HL-60/S4 treated with phorbol 12-myristate 13-acetate at 8.2 ng/mL for 4 days and 3 days (cell line): Measurements from ENCODE around the gene FAM124B.
"Not testable (repeated sequence)": the region's sequence is repeated elsewhere in the genome, so short reads cannot be mapped to it uniquely, and the experiment has no call there.

Experiments used
- in situ Hi-C: fragments of 300-500 bp; cut with MboI; formaldehyde crosslinking; loops from 2 replicates; pipeline ENCODE4 v1.15.0; 2022; ENCODE audit warnings: low sequenced_read_pairs

FAM124B gene

GRCh38 chr2:224416656-224417360 is 14.9 kb upstream of the FAM124B start:
- in situ Hi-C loops = no loop called here

GRCh38 chr2:224413381-224413780 is 11.5 kb upstream of the FAM124B start:
- in situ Hi-C loops = no loop called here

- in situ Hi-C loops = no loop called here
Observed at GRCh38 chr2:224412141-224413015, 10.5 kb upstream of the FAM124B start.

GRCh38 chr2:224410946-224411561 is 9.1 kb upstream of the FAM124B start:
- in situ Hi-C loops = no loop called here

GRCh38 chr2:224408676-224409075 is 6.8 kb upstream of the FAM124B start:
- in situ Hi-C loops = no loop called here

- in situ Hi-C loops = no loop called here
Observed at GRCh38 chr2:224407241-224407701, 5.4 kb upstream of the FAM124B start.

- in situ Hi-C loops = no loop called here
Observed at GRCh38 chr2:224405841-224406370, 4.0 kb upstream of the FAM124B start.

GRCh38 chr2:224405412-224405811 is 3.5 kb upstream of the FAM124B start:
- in situ Hi-C loops = no loop called here

- in situ Hi-C loops = no loop called here
Observed at GRCh38 chr2:224404796-224405195, 2.9 kb upstream of the FAM124B start.

GRCh38 chr2:224403657-224404056 is 1.8 kb upstream of the FAM124B start:
- in situ Hi-C loops = no loop called here

- in situ Hi-C loops = no loop called here
Observed at GRCh38 chr2:224400886-224401632, 848 bp downstream of the FAM124B start.

GRCh38 chr2:224400174-224400810 is 1.6 kb downstream of the FAM124B start:
- in situ Hi-C loops = no loop called here

GRCh38 chr2:224398289-224398688 is 3.6 kb downstream of the FAM124B start:
- in situ Hi-C loops = no loop called here

- in situ Hi-C loops = not testable (repeated sequence)
Observed at GRCh38 chr2:224397100-224397499, 4.8 kb downstream of the FAM124B start.

- in situ Hi-C loops = no loop called here
Observed at GRCh38 chr2:224395620-224396390, 6.1 kb downstream of the FAM124B start.

GRCh38 chr2:224393157-224393872 is 8.6 kb downstream of the FAM124B start:
- in situ Hi-C loops = no loop called here

GRCh38 chr2:224392545-224392944 is 9.4 kb downstream of the FAM124B start:
- in situ Hi-C loops = no loop called here

- in situ Hi-C loops = no loop called here
Observed at GRCh38 chr2:224389317-224389716, 12.6 kb downstream of the FAM124B start.

GRCh38 chr2:224386876-224387275 is 15.0 kb downstream of the FAM124B start:
- in situ Hi-C loops = no loop called here
